HepG2 (cell line): ENCODE data around the gene UNG. TPM values are rescaled to one million over a fixed set of nuclear protein-coding genes. Genes with fewer than 3 reads are reported as not detected.

ENCODE experiments used
- CCAR2 ChIP-seq: fragments of 200-400 bp; formaldehyde crosslinking; optimal IDR thresholded peaks from 2 replicates; pipeline ENCODE3; 2018; ENCODE audit warnings: low read depth, mild to moderate bottlenecking, low read length, moderate library complexity
- CREB3 ChIP-seq: sonication (generic); formaldehyde crosslinking; IDR thresholded peaks from 2 replicates; pipeline ENCODE4 v1.5.0; 2020; ENCODE audit warnings: missing genetic modification reagents
- E2F5 ChIP-seq: sonication (generic); formaldehyde crosslinking; conservative IDR thresholded peaks from 2 replicates; pipeline ENCODE4 v1.4.0; 2020; ENCODE audit warnings: missing genetic modification reagents
- GATA4 ChIP-seq: sonication (generic); IDR thresholded peaks from 2 replicates; pipeline ENCODE4 v1.6.1; 2016; ENCODE audit warnings: antibody characterized with exemption, low read depth, borderline replicate concordance
- GMEB2 ChIP-seq: IDR thresholded peaks from 2 replicates; pipeline ENCODE4 v1.6.1; 2016; ENCODE audit warnings: missing biosample characterization, missing genetic modification reagents, low read depth
- GZF1 ChIP-seq: sonication (generic); formaldehyde crosslinking; IDR thresholded peaks from 2 replicates; pipeline ENCODE4 v1.5.1; 2020; ENCODE audit warnings: mild to moderate bottlenecking, missing genetic modification reagents
- HNRNPUL1 ChIP-seq: fragments of 200-400 bp; formaldehyde crosslinking; IDR thresholded peaks from 2 replicates; pipeline ENCODE4 v1.6.1; 2017; ENCODE audit warnings: low read depth, mild to moderate bottlenecking, low read length, moderate library complexity
- MED1 ChIP-seq: sonication (generic); formaldehyde crosslinking; IDR thresholded peaks from 2 replicates; pipeline ENCODE4 v1.4.0; 2020; ENCODE audit warnings: missing genetic modification reagents
- NFKBIZ ChIP-seq: IDR thresholded peaks from 2 replicates; pipeline ENCODE4 v1.6.1; 2018; ENCODE audit warnings: missing genetic modification reagents, missing compliant biosample characterization
- RBFOX2 ChIP-seq: fragments of 200-400 bp; formaldehyde crosslinking; IDR thresholded peaks from 2 replicates; pipeline ENCODE4 v1.6.1; 2017; ENCODE audit warnings: low read depth, mild to moderate bottlenecking, low read length
- SAFB2 ChIP-seq: sonication (generic); formaldehyde crosslinking; IDR thresholded peaks from 2 replicates; pipeline ENCODE4 v1.5.1; 2020; ENCODE audit warnings: missing genetic modification reagents, low read depth, mild to moderate bottlenecking, borderline replicate concordance
- SP1 ChIP-seq, 2 experiments: fragments of 450-650 bp in 1 of 2; sonication (generic) in 1 of 2; formaldehyde crosslinking in 1 of 2; IDR thresholded peaks; 2 replicates each; pipeline versions ENCODE4 v1.4.0 to v1.6.1; 2016 to 2020; ENCODE audit warnings: missing genetic modification reagents in 1 of 2
- TSC22D2 ChIP-seq: sonication (generic); formaldehyde crosslinking; IDR thresholded peaks from 2 replicates; pipeline ENCODE4 v1.5.1; 2020; ENCODE audit warnings: missing genetic modification reagents, mild to moderate bottlenecking, borderline replicate concordance
- ZKSCAN1 ChIP-seq: fragments of 150-350 bp; IDR thresholded peaks from 2 replicates; pipeline ENCODE4 v1.6.1; 2014; ENCODE audit warnings: low read length
- ZNF253 ChIP-seq: sonication (generic); formaldehyde crosslinking; IDR thresholded peaks from 2 replicates; pipeline ENCODE4 v1.8.0; 2022; ENCODE audit warnings: mild to moderate bottlenecking, missing genetic modification reagents, borderline replicate concordance
- ZNF333 ChIP-seq: sonication (generic); formaldehyde crosslinking; IDR thresholded peaks from 2 replicates; pipeline ENCODE4 v1.4.0; 2020; ENCODE audit warnings: mild to moderate bottlenecking, missing genetic modification reagents, borderline replicate concordance
- ZNF512 ChIP-seq: sonication (generic); formaldehyde crosslinking; IDR thresholded peaks from 2 replicates; pipeline ENCODE4 v1.4.0; 2020; ENCODE audit warnings: mild to moderate bottlenecking, missing genetic modification reagents
- ZNF577 ChIP-seq: sonication (generic); formaldehyde crosslinking; IDR thresholded peaks from 2 replicates; pipeline ENCODE4 v1.4.0; 2020; ENCODE audit warnings: mild to moderate bottlenecking, low read depth, missing genetic modification reagents, borderline replicate concordance
- ZNF652 ChIP-seq: IDR thresholded peaks from 2 replicates; pipeline ENCODE4 v1.6.1; 2016; ENCODE audit warnings: low read depth, borderline replicate concordance
- ZNF878 ChIP-seq: sonication (generic); formaldehyde crosslinking; IDR thresholded peaks from 2 replicates; pipeline ENCODE4 v1.8.1; 2023; ENCODE audit warnings: mild to moderate bottlenecking, missing genetic modification reagents, moderate library complexity
- polyA plus RNA-seq, 8 experiments: library from polyadenylated mRNA; depleted of rRNA in 3 of 8; stranded (reverse) in 7 of 8; unstranded in 1 of 8; fragments of >200 nt; fragmentation: Illumina TruSeq in 4 of 8; extraction: Trizol in 4 of 8; gene quantifications; 2 replicates each; pipeline versions ENCODE4 v1.2.1 to v1.2.3, GENCODE V29; 2011 to 2016; ENCODE audit warnings: low read depth in 4 of 8, missing spikeins in 1 of 8, mixed read lengths in 1 of 8; ENCODE audit not compliant: insufficient read depth in 1 of 8
- total RNA-seq, 5 experiments: library from RNA; depleted of rRNA; stranded (reverse); fragments of >200 nt; fragmentation: Illumina TruSeq; extraction: Trizol; gene quantifications; 2 replicates each; pipeline ENCODE4 v1.2.3, GENCODE V29; 2016; ENCODE audit warnings: low read depth in 1 of 5
- TF ChIP-seq, protein P1 (sequence below): sonication (generic); formaldehyde crosslinking; IDR thresholded peaks from 2 replicates; pipeline ENCODE4 v1.8.1; 2023; ENCODE audit warnings: missing genetic modification reagents, mild to moderate bottlenecking, borderline replicate concordance
- TF ChIP-seq, protein P2 (sequence below): IDR thresholded peaks from 2 replicates; pipeline ENCODE4 v1.6.1; 2016; ENCODE audit warnings: low read depth, control low read depth

UNG gene
- total and polyA plus RNA-seq, 2 of the 13 experiments (the other 11 are each of a cell fraction or from before 2014, with no cell fraction given), result 23.3 to 114 TPM

- TF ChIP-seq, protein P1, sequence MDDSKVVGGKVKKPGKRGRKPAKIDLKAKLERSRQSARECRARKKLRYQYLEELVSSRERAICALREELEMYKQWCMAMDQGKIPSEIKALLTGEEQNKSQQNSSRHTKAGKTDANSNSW (CRISPR knock-in tag), result 0 out of 2 replicates have a peak, but pooled peaks have one; percentile 37
- TF ChIP-seq ZKSCAN1, result no peak
- TF ChIP-seq HNRNPUL1, result no peak
- peak; percentile 70 for TF ChIP-seq E2F5 (CRISPR knock-in tag)
- peak; percentile 73; the same call in 1 of the 2 replicates for TF ChIP-seq ZNF333 (CRISPR knock-in tag)
- TF ChIP-seq GATA4, result no peak
- TF ChIP-seq SP1 (IDR thresholded peaks at IDR 0.05), result no peak
- TF ChIP-seq SP1 (CRISPR knock-in tag; IDR thresholded peaks at IDR 0.05), result peak; percentile 95
- 0 out of 2 replicates have a peak, but pooled peaks have one; percentile 42 for TF ChIP-seq GMEB2
- no peak for TF ChIP-seq GZF1 (CRISPR knock-in tag)
- TF ChIP-seq ZNF577, result no peak
- no peak; the same call in 1 of the 2 replicates for TF ChIP-seq SAFB2 (CRISPR knock-in tag)
- TF ChIP-seq TSC22D2 (CRISPR knock-in tag), result peak; percentile 73; the same call in 1 of the 2 replicates
- TF ChIP-seq ZNF253 (CRISPR knock-in tag), result no peak
- peak; percentile 85 for TF ChIP-seq MED1 (CRISPR knock-in tag)
- TF ChIP-seq ZNF878 (CRISPR knock-in tag), result peak; percentile 70; the same call in 1 of the 2 replicates
- peak; percentile 81 for TF ChIP-seq RBFOX2
- peak; percentile 17; the same call in 1 of the 2 replicates for TF ChIP-seq CREB3 (CRISPR knock-in tag)
- TF ChIP-seq CCAR2, result peak; percentile 90
- TF ChIP-seq ZNF512 (CRISPR knock-in tag), result no peak
- peak; percentile 92; the same call in 1 of the 2 replicates for TF ChIP-seq NFKBIZ
- no peak for TF ChIP-seq ZNF652 (CRISPR knock-in tag)
- TF ChIP-seq, protein P2, sequence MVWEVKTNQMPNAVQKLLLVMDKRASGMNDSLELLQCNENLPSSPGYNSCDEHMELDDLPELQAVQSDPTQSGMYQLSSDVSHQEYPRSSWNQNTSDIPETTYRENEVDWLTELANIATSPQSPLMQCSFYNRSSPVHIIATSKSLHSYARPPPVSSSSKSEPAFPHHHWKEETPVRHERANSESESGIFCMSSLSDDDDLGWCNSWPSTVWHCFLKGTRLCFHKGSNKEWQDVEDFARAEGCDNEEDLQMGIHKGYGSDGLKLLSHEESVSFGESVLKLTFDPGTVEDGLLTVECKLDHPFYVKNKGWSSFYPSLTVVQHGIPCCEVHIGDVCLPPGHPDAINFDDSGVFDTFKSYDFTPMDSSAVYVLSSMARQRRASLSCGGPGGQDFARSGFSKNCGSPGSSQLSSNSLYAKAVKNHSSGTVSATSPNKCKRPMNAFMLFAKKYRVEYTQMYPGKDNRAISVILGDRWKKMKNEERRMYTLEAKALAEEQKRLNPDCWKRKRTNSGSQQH (CRISPR knock-in tag), result peak; percentile 89
These were observed 44.7 kb upstream of the UNG start, which contains the start of gene USP30 (continued) for GRCh38 chr12:109052414-109053323.
